ENCODE measurements around the gene CD59. TPM values are rescaled to one million over a fixed set of nuclear protein-coding genes. Genes with fewer than 3 reads are reported as not detected.
"Not testable (repeated sequence)": the region's sequence is repeated elsewhere in the genome, so short reads cannot be mapped to it uniquely, and the experiment has no call there.

The CD59 gene
- total RNA-seq, 3 donors from 2014 or later (not counting 1 experiment from before 2014, with no cell fraction given): 25.0 to 29.4 (median 26.4) TPM

DNA sequence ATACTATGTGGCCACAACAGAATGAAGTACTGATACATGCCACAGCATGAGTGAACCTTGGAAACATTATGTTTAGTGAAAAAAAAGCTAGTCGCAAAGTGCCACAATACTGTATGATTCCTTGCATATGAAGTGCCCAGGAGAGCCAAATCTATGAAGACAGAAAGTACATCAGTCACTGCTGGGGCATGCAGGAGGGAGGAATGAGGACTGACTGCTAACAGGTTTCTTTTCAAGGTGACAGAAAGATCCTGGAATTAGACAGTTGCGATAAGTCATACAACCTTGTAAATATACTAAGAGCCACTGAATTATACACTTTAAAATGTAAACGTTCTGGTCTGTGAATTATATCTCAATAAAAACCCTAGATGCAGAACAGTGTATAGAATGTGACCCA, 23.8 kb downstream of the CD59 start:
- intact Hi-C loops (cut with micrococcal nuclease): no loop called here
- Mint-ChIP-seq H3K27ac (no peak overlapping the region), H3K4me1 (no peaks in the 10 kb centered on the region), H3K36me3 (no peaks in the 10 kb centered on the region), H3K9me3 (no peaks in the 10 kb centered on the region), H3K4me3 (no peak overlapping the region), H3K27me3 (ENCODE audit: low read depth in 2 of 2) (no peaks in the 10 kb centered on the region)
- H3K4me1 ChIP-seq (ENCODE audit: control insufficient read depth, insufficient read depth, low read length): no peaks in the 10 kb centered on the region
- H3K36me3 ChIP-seq (ENCODE audit: control insufficient read depth, insufficient read depth, low read length): peaks cover 10% of the 10 kb centered on the region
- TF ChIP-seq, protein P1, sequence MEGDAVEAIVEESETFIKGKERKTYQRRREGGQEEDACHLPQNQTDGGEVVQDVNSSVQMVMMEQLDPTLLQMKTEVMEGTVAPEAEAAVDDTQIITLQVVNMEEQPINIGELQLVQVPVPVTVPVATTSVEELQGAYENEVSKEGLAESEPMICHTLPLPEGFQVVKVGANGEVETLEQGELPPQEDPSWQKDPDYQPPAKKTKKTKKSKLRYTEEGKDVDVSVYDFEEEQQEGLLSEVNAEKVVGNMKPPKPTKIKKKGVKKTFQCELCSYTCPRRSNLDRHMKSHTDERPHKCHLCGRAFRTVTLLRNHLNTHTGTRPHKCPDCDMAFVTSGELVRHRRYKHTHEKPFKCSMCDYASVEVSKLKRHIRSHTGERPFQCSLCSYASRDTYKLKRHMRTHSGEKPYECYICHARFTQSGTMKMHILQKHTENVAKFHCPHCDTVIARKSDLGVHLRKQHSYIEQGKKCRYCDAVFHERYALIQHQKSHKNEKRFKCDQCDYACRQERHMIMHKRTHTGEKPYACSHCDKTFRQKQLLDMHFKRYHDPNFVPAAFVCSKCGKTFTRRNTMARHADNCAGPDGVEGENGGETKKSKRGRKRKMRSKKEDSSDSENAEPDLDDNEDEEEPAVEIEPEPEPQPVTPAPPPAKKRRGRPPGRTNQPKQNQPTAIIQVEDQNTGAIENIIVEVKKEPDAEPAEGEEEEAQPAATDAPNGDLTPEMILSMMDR (IDR thresholded peaks at IDR 0.05): no peak
- no peak for ATAC-seq
- H3K27me3 ChIP-seq (ENCODE audit: control insufficient read depth, insufficient read depth, low read length): no peaks in the 10 kb centered on the region
- no peaks in the 10 kb centered on the region for H3K9me3 ChIP-seq (ENCODE audit: control insufficient read depth, insufficient read depth, low read length)
- no peak overlapping the region for H3K27ac ChIP-seq (ENCODE audit: low read length)
- DNase-seq: no peak
- WGBS (ENCODE audit: insufficient coverage): 100% methylated on average over 1 of the region's 3 CpGs
- no peak overlapping the region for H3K4me3 ChIP-seq (ENCODE audit: low read length)

DNA sequence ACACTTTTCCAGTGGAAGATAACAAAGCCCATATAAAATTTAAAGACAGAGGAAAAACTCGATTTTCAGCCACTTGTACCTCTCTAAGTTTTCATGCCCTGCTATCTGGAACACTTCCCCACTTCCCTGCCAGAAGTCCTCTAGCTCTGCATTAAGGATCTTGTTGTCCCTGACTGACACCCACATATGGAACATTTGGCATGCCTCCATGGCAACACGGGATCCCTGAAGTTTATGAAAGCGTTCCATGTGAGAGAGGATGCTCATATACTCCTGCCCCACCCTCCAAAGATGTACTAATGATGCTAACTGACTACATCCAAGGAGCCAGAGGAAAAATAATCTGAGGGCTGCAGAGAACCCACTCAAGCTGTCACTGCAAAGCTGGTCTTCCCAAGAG, 26.8 kb downstream of the CD59 start:
- Histone ChIP-seq H3K36me3 (ENCODE audit: control insufficient read depth, insufficient read depth, low read length) (peaks cover 8% of the 10 kb centered on the region), H3K9me3 (ENCODE audit: control insufficient read depth, insufficient read depth, low read length) (no peaks in the 10 kb centered on the region), H3K27ac (ENCODE audit: low read length) (no peak overlapping the region), H3K4me1 (ENCODE audit: control insufficient read depth, insufficient read depth, low read length) (no peaks in the 10 kb centered on the region), H3K27me3 (ENCODE audit: control insufficient read depth, insufficient read depth, low read length) (no peaks in the 10 kb centered on the region), H3K4me3 (ENCODE audit: low read length) (no peak overlapping the region)
- H3K27me3 Mint-ChIP-seq (ENCODE audit: low read depth in 2 of 2): no peaks in the 10 kb centered on the region
- intact Hi-C loops (cut with micrococcal nuclease): no loop called here
- ATAC-seq (no peak), DNase-seq (no peak)
- TF ChIP-seq, protein P1 (IDR thresholded peaks at IDR 0.05): no peak
- no peaks in the 10 kb centered on the region for H3K9me3 Mint-ChIP-seq
- no peaks in the 10 kb centered on the region for H3K36me3 Mint-ChIP-seq
- H3K27ac Mint-ChIP-seq: no peak overlapping the region
- H3K4me3 Mint-ChIP-seq: no peak overlapping the region
- 100% methylated on average over 3 of the region's 3 CpGs for WGBS (ENCODE audit: insufficient coverage)
- H3K4me1 Mint-ChIP-seq: peaks cover 0 to 7% of the 10 kb centered on the region in 2 donors

DNA sequence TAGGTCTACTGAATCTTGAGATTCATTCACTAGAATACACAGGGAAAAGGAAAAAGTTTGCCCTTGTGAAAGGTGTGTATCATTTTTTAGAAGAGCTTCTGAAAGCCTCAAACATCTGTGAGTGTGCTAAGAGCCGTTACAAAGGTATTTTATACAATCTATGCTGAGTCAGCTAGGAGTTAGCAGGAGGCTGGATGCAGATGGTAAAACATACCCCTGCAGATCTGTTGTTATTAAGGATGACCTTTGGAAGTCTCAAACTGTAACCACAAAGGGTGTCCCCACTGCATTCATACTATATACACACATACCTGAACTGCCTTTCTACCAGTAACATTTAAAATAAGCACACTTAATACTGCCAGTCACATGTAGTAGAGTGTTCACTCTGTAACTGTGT, 27.2 kb downstream of the CD59 start:
- Histone ChIP-seq H3K9me3 (ENCODE audit: control insufficient read depth, insufficient read depth, low read length) (no peaks in the 10 kb centered on the region), H3K27ac (ENCODE audit: low read length) (no peak overlapping the region), H3K4me1 (ENCODE audit: control insufficient read depth, insufficient read depth, low read length) (no peaks in the 10 kb centered on the region), H3K27me3 (ENCODE audit: control insufficient read depth, insufficient read depth, low read length) (no peaks in the 10 kb centered on the region), H3K4me3 (ENCODE audit: low read length) (no peak overlapping the region), H3K36me3 (ENCODE audit: control insufficient read depth, insufficient read depth, low read length) (peaks cover 6% of the 10 kb centered on the region)
- TF ChIP-seq, protein P1 (IDR thresholded peaks at IDR 0.05): no peak
- DNase-seq: no peak
- WGBS (ENCODE audit: insufficient coverage): 75% methylated on average over 1 of the region's 1 CpG
- Mint-ChIP-seq H3K4me1 (peaks cover 0 to 7% of the 10 kb centered on the region in 2 donors), H3K36me3 (no peaks in the 10 kb centered on the region), H3K27ac (no peak overlapping the region), H3K4me3 (no peak overlapping the region), H3K27me3 (ENCODE audit: low read depth in 2 of 2) (no peaks in the 10 kb centered on the region), H3K9me3 (no peaks in the 10 kb centered on the region)
- ATAC-seq: no peak
- intact Hi-C loops (cut with micrococcal nuclease): no loop called here

DNA sequence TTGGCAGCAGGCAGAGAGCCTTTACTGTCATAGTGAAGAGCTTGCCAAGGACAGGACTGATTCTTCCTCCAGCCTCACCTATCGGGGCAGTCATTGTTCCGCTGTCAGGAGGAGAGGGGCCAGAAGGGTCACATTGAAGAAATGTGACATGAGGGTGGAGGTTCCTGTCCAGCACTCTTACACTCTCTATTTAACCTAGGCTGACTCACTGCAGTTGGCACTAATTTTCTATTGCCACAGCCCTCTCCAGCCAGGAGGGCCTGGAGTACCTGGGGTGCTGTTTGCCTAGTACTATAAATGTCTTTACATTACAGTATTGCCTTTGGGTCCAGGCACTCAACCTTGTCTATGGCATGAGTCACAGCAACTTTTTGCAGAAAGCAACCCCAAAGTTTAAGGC, 28.4 kb downstream of the CD59 start:
- H3K4me3 ChIP-seq (ENCODE audit: low read length); H3K4me1 Mint-ChIP-seq; H3K27ac ChIP-seq (ENCODE audit: low read length); H3K4me1 ChIP-seq (ENCODE audit: control insufficient read depth, insufficient read depth, low read length); H3K9me3 Mint-ChIP-seq; H3K27me3 Mint-ChIP-seq (ENCODE audit: low read depth in 2 of 2); DNase-seq; H3K27me3 ChIP-seq (ENCODE audit: control insufficient read depth, insufficient read depth, low read length); H3K36me3 Mint-ChIP-seq; intact Hi-C loops (cut with micrococcal nuclease); H3K4me3 Mint-ChIP-seq; H3K9me3 ChIP-seq (ENCODE audit: control insufficient read depth, insufficient read depth, low read length); H3K36me3 ChIP-seq (ENCODE audit: control insufficient read depth, insufficient read depth, low read length); ATAC-seq; H3K27ac Mint-ChIP-seq: not testable (repeated sequence)
- no CpG with 5 or more reads among the region's 2 CpGs for WGBS (ENCODE audit: insufficient coverage)
